SK-N-DZ (cell line): ENCODE results near the gene DNAAF9.

Experiments used
- DNase-seq: peaks from one replicate; pipeline ENCODE4 v3.0.0-alpha.2; 2015; ENCODE audit warnings: low spot score
- small RNA-seq, 2 experiments: library from RNA; depleted of rRNA; stranded (forward); fragments of <200 nt; gene quantifications; one replicate each; pipeline ENCODE3, GENCODE V24; 2014

Gene DNAAF9

GRCh38 chr20:3377644-3378043 lies 29.8 kb downstream of the DNAAF9 start:
- DNase-seq = no peak

GRCh38 chr20:3374296-3374695 lies 33.2 kb downstream of the DNAAF9 start:
- DNase-seq = no peak

GRCh38 chr20:3371754-3372153 lies 35.7 kb downstream of the DNAAF9 start:
- DNase-seq = no peak

GRCh38 chr20:3367089-3367488 lies 40.4 kb downstream of the DNAAF9 start:
- DNase-seq = no peak

GRCh38 chr20:3364323-3365013 lies 43.0 kb downstream of the DNAAF9 start:
- no peak for DNase-seq

- DNase-seq = no peak
Observed at GRCh38 chr20:3360752-3361151, 46.7 kb downstream of the DNAAF9 start.

- DNase-seq = no peak
Observed at GRCh38 chr20:3358676-3359340, 48.7 kb downstream of the DNAAF9 start.

Small RNA genes within 50 kb of the gene (small RNA-seq; reads per million reads assigned to genes)
- gene RF00012 (0.10 to 0.84 reads per million in 2 experiments), gene RNU6-1019P (0 to 0.03 reads per million in 2 experiments)
